SK-N-SH (cell line): ENCODE measurements around the gene FETUB. TPM values are rescaled to one million over a fixed set of nuclear protein-coding genes. Genes with fewer than 3 reads are reported as not detected.
A peak's percentile ranks its signal among the peaks of the same experiment; 100 is the strongest.

Experiments used
- CTCF ChIA-PET: fragments of 300-600, 350-600 bp; formaldehyde crosslinking; extraction: SDS; loops from one replicate; lab custom pipeline; 2021; lab: Yijun Ruan, JAX
- POLR2A ChIA-PET: fragments of 350-600 bp; sonication (Branson Sonifier 250); formaldehyde crosslinking; extraction: SDS; loops from one replicate; lab custom pipeline; 2020; ENCODE audit warnings: antibody characterized with exemption, inconsistent platforms; lab: Yijun Ruan, JAX
- DNase-seq: peaks from one replicate; pipeline ENCODE4 v3.0.0; 2012
- H2AFZ ChIP-seq: fragments of 200-600 bp; sonication (generic); 2 replicates; pipeline ENCODE4 v1.8.1; 2016; ENCODE audit warnings: antibody characterized with exemption, mild to moderate bottlenecking, low read depth
- H3F3A ChIP-seq: fragments of 200-600 bp; sonication (generic); replicated peaks from 2 replicates; pipeline ENCODE3; 2016; ENCODE audit warnings: antibody characterized with exemption, mild to moderate bottlenecking; ENCODE audit not compliant: insufficient read depth
- H3K27ac ChIP-seq, 2 experiments: fragments of 200-500 bp in 1 of 2; fragments of 200-600 bp in 1 of 2; sonication (Bioruptor generic) in 1 of 2; sonication (generic), shearing (Covaris generic) in 1 of 2; 2 replicates each; pipeline versions ENCODE4 v1.5.1 to v1.6.1; 2014 to 2016; ENCODE audit warnings: low read depth in 2 of 2, inconsistent platforms in 1 of 2, low read length in 1 of 2, mild to moderate bottlenecking in 1 of 2, mixed read lengths in 1 of 2
- H3K27me3 ChIP-seq: fragments of 200-600 bp; sonication (generic), shearing (Covaris generic); 2 replicates; pipeline ENCODE4 v1.6.1; 2016; ENCODE audit warnings: mixed run types; ENCODE audit not compliant: insufficient read depth
- H3K36me3 ChIP-seq, 2 experiments: fragments of 200-500 bp in 1 of 2; fragments of 200-600 bp in 1 of 2; sonication (Bioruptor generic) in 1 of 2; sonication (generic) in 1 of 2; replicated peaks in 1 of 2; 2 replicates each; pipeline versions ENCODE3 to v1.5.1; 2014 to 2016; ENCODE audit warnings: low read length in 1 of 2, mild to moderate bottlenecking in 1 of 2; ENCODE audit not compliant: insufficient read depth in 2 of 2, control insufficient read depth in 1 of 2
- H3K4me1 ChIP-seq, 2 experiments: fragments of 200-500 bp in 1 of 2; fragments of 200-600 bp in 1 of 2; sonication (Bioruptor generic) in 1 of 2; sonication (generic), shearing (Covaris generic) in 1 of 2; 2 replicates each; pipeline versions ENCODE4 v1.5.1 to v1.6.1; 2014 to 2016; ENCODE audit warnings: low read depth in 1 of 2, low read length in 1 of 2, mixed run types in 1 of 2; ENCODE audit not compliant: insufficient read depth in 2 of 2, control insufficient read depth in 1 of 2
- H3K4me2 ChIP-seq: fragments of 200-600 bp; sonication (generic), shearing (Covaris generic); 2 replicates; pipeline ENCODE4 v1.6.1; 2017; ENCODE audit warnings: mixed run types
- H3K4me3 ChIP-seq, 2 experiments: fragments of 200-500 bp in 1 of 2; fragments of 200-600 bp in 1 of 2; sonication (Bioruptor generic) in 1 of 2; sonication (generic), shearing (Covaris generic) in 1 of 2; 2 replicates each; pipeline versions ENCODE4 v1.5.1 to v1.8.1; 2014 to 2016; ENCODE audit warnings: low read depth in 2 of 2, inconsistent platforms in 1 of 2, low read length in 1 of 2, mild to moderate bottlenecking in 1 of 2, mixed read lengths in 1 of 2, moderate library complexity in 1 of 2
- H3K79me2 ChIP-seq: fragments of 200-600 bp; sonication (generic); 2 replicates; pipeline ENCODE4 v1.8.1; 2017; ENCODE audit warnings: mild to moderate bottlenecking; ENCODE audit not compliant: insufficient read depth
- H3K9ac ChIP-seq: fragments of 200-600 bp; sonication (generic); 2 replicates; pipeline ENCODE4 v1.6.1; 2017; ENCODE audit warnings: mixed run types
- H3K9me2 ChIP-seq: fragments of 200-600 bp; sonication (generic); 2 replicates; pipeline ENCODE4 v1.6.1; 2017; ENCODE audit warnings: mixed run types
- H3K9me3 ChIP-seq: fragments of 200-600 bp; sonication (generic); 2 replicates; pipeline ENCODE4 v1.6.1; 2017; ENCODE audit warnings: mixed run types, mild to moderate bottlenecking, moderate library complexity
- H4K20me1 ChIP-seq: fragments of 200-600 bp; sonication (generic); 2 replicates; pipeline ENCODE4 v1.6.1; 2017; ENCODE audit warnings: mild to moderate bottlenecking, mixed run types; ENCODE audit not compliant: insufficient read depth
- FOSL2 ChIP-seq: IDR thresholded peaks from 2 replicates; pipeline ENCODE4 v1.4.0; 2012; ENCODE audit warnings: low read depth, mild to moderate bottlenecking, moderate library complexity, borderline replicate concordance
- FOXJ3 ChIP-seq: sonication (generic); formaldehyde crosslinking; IDR thresholded peaks from 2 replicates; pipeline ENCODE4 v1.5.1; 2020; ENCODE audit warnings: mild to moderate bottlenecking, missing genetic modification reagents
- JUND ChIP-seq: IDR thresholded peaks from 2 replicates; pipeline ENCODE4 v1.4.0; 2012
- NFIC ChIP-seq: IDR thresholded peaks from 2 replicates; pipeline ENCODE4 v1.4.0; 2012; ENCODE audit warnings: borderline replicate concordance
- POLR2AphosphoS5 ChIP-seq: IDR thresholded peaks from 2 replicates; pipeline ENCODE4 v1.6.1; 2012; ENCODE audit warnings: low read depth, low read length
- RCOR1 ChIP-seq: fragments of 150-350 bp; IDR thresholded peaks from 2 replicates; pipeline ENCODE4 v1.6.1; 2017; ENCODE audit warnings: antibody characterized with exemption, low read length
- SIN3A ChIP-seq: IDR thresholded peaks from 2 replicates; pipeline ENCODE4 v1.6.1; 2012; ENCODE audit warnings: low read depth, mild to moderate bottlenecking, low read length, moderate library complexity, borderline replicate concordance
- SMC3 ChIP-seq: IDR thresholded peaks from 2 replicates; pipeline ENCODE4 v1.6.1; 2012; ENCODE audit warnings: low read depth, low read length, improper control_type of control experiment
- TAF1 ChIP-seq: IDR thresholded peaks from 2 replicates; pipeline ENCODE4 v1.6.1; 2012; ENCODE audit warnings: low read depth, mild to moderate bottlenecking, low read length, moderate library complexity, borderline replicate concordance
- TCF12 ChIP-seq: IDR thresholded peaks from 2 replicates; pipeline ENCODE4 v1.4.0; 2012
- TEAD4 ChIP-seq: IDR thresholded peaks from 2 replicates; pipeline ENCODE4 v1.4.0; 2012; ENCODE audit warnings: mild to moderate bottlenecking, borderline replicate concordance; ENCODE audit not compliant: insufficient read depth
- WGBS: methylation state at CpG from one replicate; pipeline ENCODE4 v1.1.6; 2017; ENCODE audit warnings: low lambda C conversion rate; 5-methylcytosine and 5-hydroxymethylcytosine counted together
- polyA plus RNA-seq, 3 experiments: library from polyadenylated mRNA; depleted of rRNA; stranded (reverse); fragments of >200 nt; gene quantifications; 2 replicates each; pipeline ENCODE4 v1.2.3, GENCODE V29; 2012
- TF ChIP-seq, protein P1 (sequence below): IDR thresholded peaks from 2 replicates; pipeline ENCODE4; 2012
- TF ChIP-seq, protein P2 (sequence below): fragments of 150-350 bp; IDR thresholded peaks from 2 replicates; pipeline ENCODE4 v1.6.1; 2017; ENCODE audit warnings: antibody characterized with exemption, low read length, low read depth, borderline replicate concordance
- TF ChIP-seq, protein P3 (sequence below): fragments of 150-350 bp; IDR thresholded peaks from 2 replicates; pipeline ENCODE4 v1.6.1; 2016; ENCODE audit warnings: mild to moderate bottlenecking, low read depth, low read length
- TF ChIP-seq, protein P4 (sequence below): IDR thresholded peaks from 2 replicates; pipeline ENCODE4 v1.4.0; 2012; ENCODE audit warnings: low read depth, borderline replicate concordance

The FETUB gene
- polyA plus RNA-seq, 1 of the 3 experiments (the other 2 are of a cell fraction), result 0.05 TPM

DNA sequence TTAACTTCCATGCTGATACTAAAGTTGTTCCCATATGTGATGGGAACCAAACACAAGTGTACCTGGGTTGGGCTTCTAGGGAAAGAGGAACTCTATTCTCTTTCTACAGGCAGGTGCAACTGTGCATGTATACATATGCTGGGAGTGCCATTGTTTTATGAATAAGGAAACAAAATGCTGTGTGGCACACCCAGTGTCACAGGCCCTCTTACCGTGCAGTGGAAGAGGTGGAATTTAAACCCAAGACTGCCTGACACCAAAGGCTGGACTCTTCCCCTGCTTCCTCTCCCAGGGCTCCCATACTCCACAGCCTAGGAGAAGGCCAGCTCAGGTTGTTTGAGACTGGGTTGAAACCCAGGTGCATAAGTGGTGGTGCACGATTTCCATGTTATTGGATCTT lies 1.9 kb upstream of the FETUB start (continued):
- no peak for TF ChIP-seq TEAD4
- TF ChIP-seq, protein P1, sequence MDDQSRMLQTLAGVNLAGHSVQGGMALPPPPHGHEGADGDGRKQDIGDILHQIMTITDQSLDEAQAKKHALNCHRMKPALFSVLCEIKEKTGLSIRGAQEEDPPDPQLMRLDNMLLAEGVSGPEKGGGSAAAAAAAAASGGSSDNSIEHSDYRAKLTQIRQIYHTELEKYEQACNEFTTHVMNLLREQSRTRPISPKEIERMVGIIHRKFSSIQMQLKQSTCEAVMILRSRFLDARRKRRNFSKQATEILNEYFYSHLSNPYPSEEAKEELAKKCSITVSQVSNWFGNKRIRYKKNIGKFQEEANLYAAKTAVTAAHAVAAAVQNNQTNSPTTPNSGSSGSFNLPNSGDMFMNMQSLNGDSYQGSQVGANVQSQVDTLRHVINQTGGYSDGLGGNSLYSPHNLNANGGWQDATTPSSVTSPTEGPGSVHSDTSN, result no peak
- TF ChIP-seq POLR2AphosphoS5, result no peak
- no peak for TF ChIP-seq FOSL2
- no peak for TF ChIP-seq TAF1

DNA sequence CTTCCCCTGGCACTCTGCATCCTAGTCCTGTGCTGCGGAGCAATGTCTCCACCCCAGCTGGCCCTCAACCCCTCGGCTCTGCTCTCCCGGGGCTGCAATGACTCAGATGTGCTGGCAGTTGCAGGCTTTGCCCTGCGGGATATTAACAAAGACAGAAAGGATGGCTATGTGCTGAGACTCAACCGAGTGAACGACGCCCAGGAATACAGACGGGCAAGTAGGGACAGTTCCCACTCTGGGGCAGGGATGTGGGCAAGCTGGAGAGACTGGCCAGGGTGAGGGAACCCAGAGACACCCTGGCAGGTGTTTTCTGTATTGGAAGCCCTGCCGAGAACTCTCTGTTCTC lies 247 bp downstream of the FETUB start:
- Histone ChIP-seq H3K4me3 (no peak overlapping the region), H3K4me1 (no peaks in the 10 kb centered on the region), H3K4me2 (peak overlapping the region; percentile 67), H2AFZ (no peak overlapping the region), H3K27me3 (peaks cover 30% of the 10 kb centered on the region; the same call in 1 of the 2 replicates), H3K36me3 (no peaks in the 10 kb centered on the region), H3K9me2 (no peaks in the 10 kb centered on the region), H3K9ac (no peak overlapping the region), H3F3A (no peaks in the 10 kb centered on the region), H3K9me3 (no peaks in the 10 kb centered on the region), H3K79me2 (no peaks in the 10 kb centered on the region), H4K20me1 (no peaks in the 10 kb centered on the region), H3K27ac (no peak overlapping the region)
- no peak for DNase-seq
- ChIA-PET POLR2A (no interaction called here), CTCF (interaction anchor here (1.5 kb wide), 1 partner anchor 24 kb away, joined by 3 read pairs; no protein-coding TSS in a partner anchor)
- TF ChIP-seq FOSL2 (0 out of 2 replicates have a peak, but pooled peaks have one; percentile 19), NFIC (no peak), TCF12 (0 out of 2 replicates have a peak, but pooled peaks have one; percentile 5), JUND (0 out of 2 replicates have a peak, but pooled peaks have one; percentile 7), SIN3A (no peak), SMC3 (no peak), FOXJ3 (CRISPR knock-in tag) (no peak), RCOR1 (no peak)
- TF ChIP-seq, protein P2, sequence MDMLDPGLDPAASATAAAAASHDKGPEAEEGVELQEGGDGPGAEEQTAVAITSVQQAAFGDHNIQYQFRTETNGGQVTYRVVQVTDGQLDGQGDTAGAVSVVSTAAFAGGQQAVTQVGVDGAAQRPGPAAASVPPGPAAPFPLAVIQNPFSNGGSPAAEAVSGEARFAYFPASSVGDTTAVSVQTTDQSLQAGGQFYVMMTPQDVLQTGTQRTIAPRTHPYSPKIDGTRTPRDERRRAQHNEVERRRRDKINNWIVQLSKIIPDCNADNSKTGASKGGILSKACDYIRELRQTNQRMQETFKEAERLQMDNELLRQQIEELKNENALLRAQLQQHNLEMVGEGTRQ, result no peak
- TF ChIP-seq, protein P1, result 0 out of 2 replicates have a peak, but pooled peaks have one; percentile 7
- TF ChIP-seq, protein P3, sequence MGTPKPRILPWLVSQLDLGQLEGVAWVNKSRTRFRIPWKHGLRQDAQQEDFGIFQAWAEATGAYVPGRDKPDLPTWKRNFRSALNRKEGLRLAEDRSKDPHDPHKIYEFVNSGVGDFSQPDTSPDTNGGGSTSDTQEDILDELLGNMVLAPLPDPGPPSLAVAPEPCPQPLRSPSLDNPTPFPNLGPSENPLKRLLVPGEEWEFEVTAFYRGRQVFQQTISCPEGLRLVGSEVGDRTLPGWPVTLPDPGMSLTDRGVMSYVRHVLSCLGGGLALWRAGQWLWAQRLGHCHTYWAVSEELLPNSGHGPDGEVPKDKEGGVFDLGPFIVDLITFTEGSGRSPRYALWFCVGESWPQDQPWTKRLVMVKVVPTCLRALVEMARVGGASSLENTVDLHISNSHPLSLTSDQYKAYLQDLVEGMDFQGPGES, result no peak
- TF ChIP-seq, protein P4, sequence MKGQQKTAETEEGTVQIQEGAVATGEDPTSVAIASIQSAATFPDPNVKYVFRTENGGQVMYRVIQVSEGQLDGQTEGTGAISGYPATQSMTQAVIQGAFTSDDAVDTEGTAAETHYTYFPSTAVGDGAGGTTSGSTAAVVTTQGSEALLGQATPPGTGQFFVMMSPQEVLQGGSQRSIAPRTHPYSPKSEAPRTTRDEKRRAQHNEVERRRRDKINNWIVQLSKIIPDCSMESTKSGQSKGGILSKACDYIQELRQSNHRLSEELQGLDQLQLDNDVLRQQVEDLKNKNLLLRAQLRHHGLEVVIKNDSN, result no peak
- WGBS, result 17% methylated on average over 9 of the region's 9 CpGs
